HEK293 (cell line): ENCODE data around the gene LRP1B.

Experiments
- CTCF ChIA-PET: fragments of 350-600 bp; formaldehyde crosslinking; extraction: SDS; loops from one replicate; lab custom pipeline; 2021; ENCODE audit warnings: antibody characterized with exemption; lab: Yijun Ruan, JAX
- POLR2A ChIA-PET: fragments of 300-600 bp; formaldehyde crosslinking; extraction: SDS; loops from one replicate; lab custom pipeline; 2020; ENCODE audit warnings: antibody characterized with exemption, inconsistent platforms; lab: Yijun Ruan, JAX
- H3K27ac ChIP-seq: fragments of 200-500 bp; sonication (Bioruptor generic); 2 replicates; pipeline ENCODE4 v1.5.1; 2014; ENCODE audit warnings: low read depth, low read length, control low read depth, inconsistent platforms; ENCODE audit errors: extremely low read depth
- H3K36me3 ChIP-seq, 2 experiments: fragments of 200-500 bp in 1 of 2; sonication (Bioruptor generic) in 1 of 2; 1 replicate in 1 of 2; 2 replicates in 1 of 2; pipeline ENCODE4 v1.5.1; 2014 to 2017; ENCODE audit warnings: inconsistent platforms in 2 of 2, low read length in 2 of 2; ENCODE audit not compliant: control insufficient read depth in 2 of 2, insufficient read depth in 1 of 2
- H3K4me1 ChIP-seq: fragments of 200-500 bp; sonication (Bioruptor generic); 2 replicates; pipeline ENCODE4 v1.5.1; 2014; ENCODE audit warnings: mild to moderate bottlenecking, low read length, inconsistent platforms; ENCODE audit not compliant: control insufficient read depth, insufficient read depth
- H3K4me3 ChIP-seq: 2 replicates; pipeline ENCODE4 v1.5.1; 2011; ENCODE audit warnings: low read depth, mild to moderate bottlenecking, control low read depth, low read length, moderate library complexity
- H3K9me3 ChIP-seq: fragments of 200-500 bp; sonication (Bioruptor generic); 2 replicates; pipeline ENCODE4 v1.5.1; 2014; ENCODE audit warnings: low read depth, low read length, inconsistent platforms; ENCODE audit not compliant: control insufficient read depth, insufficient read depth
- BCL11B ChIP-seq: fragments of 450-650 bp; formaldehyde crosslinking; IDR thresholded peaks from 2 replicates; pipeline ENCODE4 v1.5.1; 2016; ENCODE audit warnings: low read depth, missing biosample characterization, missing genetic modification characterization
- EGR2 ChIP-seq: fragments of 450-650 bp; formaldehyde crosslinking; IDR thresholded peaks from 2 replicates; pipeline ENCODE4 v1.5.1; 2016; ENCODE audit warnings: low read depth, missing biosample characterization, missing genetic modification characterization
- GLI4 ChIP-seq: fragments of 450-650 bp; formaldehyde crosslinking; IDR thresholded peaks from 2 replicates; pipeline ENCODE4 v1.5.1; 2016; ENCODE audit warnings: missing biosample characterization, missing genetic modification characterization
- GLIS2 ChIP-seq: fragments of 450-650 bp; formaldehyde crosslinking; IDR thresholded peaks from 2 replicates; pipeline ENCODE4 v1.5.1; 2016; ENCODE audit warnings: missing biosample characterization, missing genetic modification characterization
- KLF9 ChIP-seq: fragments of 450-650 bp; formaldehyde crosslinking; IDR thresholded peaks from 2 replicates; pipeline ENCODE4 v1.5.1; 2016; ENCODE audit warnings: missing biosample characterization, missing genetic modification characterization, low read depth
- OVOL3 ChIP-seq: fragments of 450-650 bp; formaldehyde crosslinking; IDR thresholded peaks from 2 replicates; pipeline ENCODE4 v1.5.1; 2016; ENCODE audit warnings: missing biosample characterization, missing genetic modification characterization
- ZBTB17 ChIP-seq: fragments of 450-650 bp; formaldehyde crosslinking; IDR thresholded peaks from 2 replicates; pipeline ENCODE4 v1.5.1; 2016; ENCODE audit warnings: missing biosample characterization, missing genetic modification characterization
- ZFP3 ChIP-seq: fragments of 450-650 bp; formaldehyde crosslinking; IDR thresholded peaks from 2 replicates; pipeline ENCODE4 v1.5.1; 2016; ENCODE audit warnings: low read depth, missing biosample characterization, missing genetic modification characterization
- ZNF2 ChIP-seq: fragments of 450-650 bp; formaldehyde crosslinking; IDR thresholded peaks from 2 replicates; pipeline ENCODE4 v1.5.1; 2016; ENCODE audit warnings: missing biosample characterization, missing genetic modification characterization
- ZNF211 ChIP-seq: fragments of 450-650 bp; formaldehyde crosslinking; IDR thresholded peaks from 2 replicates; pipeline ENCODE4 v1.5.1; 2016; ENCODE audit warnings: low read depth, missing biosample characterization, missing genetic modification characterization
- ZNF266 ChIP-seq: fragments of 450-650 bp; formaldehyde crosslinking; IDR thresholded peaks from 2 replicates; pipeline ENCODE4 v1.5.1; 2016; ENCODE audit warnings: missing biosample characterization, missing genetic modification characterization, low read depth
- ZNF324 ChIP-seq: fragments of 450-650 bp; formaldehyde crosslinking; IDR thresholded peaks from 2 replicates; pipeline ENCODE4 v1.5.1; 2016; ENCODE audit warnings: missing biosample characterization, missing genetic modification characterization
- ZNF37A ChIP-seq: fragments of 450-650 bp; IDR thresholded peaks from 2 replicates; pipeline ENCODE4 v1.5.1; 2018; ENCODE audit warnings: missing biosample characterization, missing genetic modification characterization
- ZNF423 ChIP-seq: fragments of 450-650 bp; formaldehyde crosslinking; IDR thresholded peaks from 2 replicates; pipeline ENCODE4 v1.5.1; 2016; ENCODE audit warnings: missing biosample characterization, missing genetic modification characterization
- ZNF426 ChIP-seq: fragments of 450-650 bp; formaldehyde crosslinking; IDR thresholded peaks from 2 replicates; pipeline ENCODE4 v1.5.1; 2017; ENCODE audit warnings: missing biosample characterization, missing genetic modification characterization, mild to moderate bottlenecking, inconsistent platforms, moderate library complexity
- ZNF530 ChIP-seq: fragments of 450-650 bp; formaldehyde crosslinking; IDR thresholded peaks from 2 replicates; pipeline ENCODE4 v1.5.1; 2016; ENCODE audit warnings: low read depth, missing biosample characterization, missing genetic modification characterization
- ZNF548 ChIP-seq: fragments of 450-650 bp; formaldehyde crosslinking; IDR thresholded peaks from 2 replicates; pipeline ENCODE4 v1.5.1; 2016; ENCODE audit warnings: missing biosample characterization, missing genetic modification characterization
- ZNF830 ChIP-seq: fragments of 450-650 bp; IDR thresholded peaks from 2 replicates; pipeline ENCODE4 v1.5.0; 2018; ENCODE audit warnings: missing biosample characterization, missing genetic modification characterization, low read depth, mild to moderate bottlenecking, moderate library complexity
- TF ChIP-seq, protein P1 (sequence below): fragments of 450-650 bp; formaldehyde crosslinking; IDR thresholded peaks from 2 replicates; pipeline ENCODE4 v1.5.1; 2016; ENCODE audit warnings: missing biosample characterization, missing genetic modification characterization
- TF ChIP-seq, protein P2 (sequence below): fragments of 450-650 bp; formaldehyde crosslinking; IDR thresholded peaks from 2 replicates; pipeline ENCODE4 v1.5.1; 2016; ENCODE audit warnings: missing biosample characterization, missing genetic modification characterization
- TF ChIP-seq, protein P3 (sequence below): fragments of 450-650 bp; IDR thresholded peaks from 2 replicates; pipeline ENCODE4 v1.5.1; 2018; ENCODE audit warnings: missing biosample characterization, mild to moderate bottlenecking, missing genetic modification characterization
- TF ChIP-seq, protein P4 (sequence below): IDR thresholded peaks from 2 replicates; pipeline ENCODE4 v1.6.1; 2011; ENCODE audit warnings: mild to moderate bottlenecking, low read depth, low read length, borderline replicate concordance
- TF ChIP-seq, protein P5 (sequence below): fragments of 450-650 bp; formaldehyde crosslinking; IDR thresholded peaks from 2 replicates; pipeline ENCODE4 v1.5.1; 2016; ENCODE audit warnings: missing biosample characterization, missing genetic modification characterization, low read depth

Gene LRP1B

DNA sequence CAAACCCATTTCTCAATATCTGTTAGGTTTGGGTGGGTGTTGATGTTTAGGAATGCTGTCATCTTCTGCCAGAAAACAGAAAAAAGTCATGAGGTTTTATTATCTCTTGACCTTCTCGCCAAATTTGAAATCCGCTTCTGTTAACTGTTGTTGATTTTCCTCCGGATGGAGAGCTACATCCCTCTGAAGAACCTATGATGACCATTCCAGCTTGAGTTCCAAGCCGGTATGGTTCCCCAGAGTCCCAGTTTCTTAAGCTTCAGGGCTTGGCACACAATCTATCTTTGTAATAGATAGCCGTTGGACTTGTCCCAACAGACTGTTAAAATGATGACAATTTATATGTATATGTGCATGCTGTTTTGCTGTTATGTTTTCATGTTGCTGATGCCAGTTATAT is 1201.0 kb downstream of the LRP1B start (continued):
- TF ChIP-seq ZNF37A (tag by site-specific recombination): no peak
- TF ChIP-seq OVOL3 (tag by site-specific recombination): no peak
- TF ChIP-seq ZNF211 (tag by site-specific recombination): no peak
- TF ChIP-seq KLF9 (tag by site-specific recombination): no peak
- TF ChIP-seq, protein P1, sequence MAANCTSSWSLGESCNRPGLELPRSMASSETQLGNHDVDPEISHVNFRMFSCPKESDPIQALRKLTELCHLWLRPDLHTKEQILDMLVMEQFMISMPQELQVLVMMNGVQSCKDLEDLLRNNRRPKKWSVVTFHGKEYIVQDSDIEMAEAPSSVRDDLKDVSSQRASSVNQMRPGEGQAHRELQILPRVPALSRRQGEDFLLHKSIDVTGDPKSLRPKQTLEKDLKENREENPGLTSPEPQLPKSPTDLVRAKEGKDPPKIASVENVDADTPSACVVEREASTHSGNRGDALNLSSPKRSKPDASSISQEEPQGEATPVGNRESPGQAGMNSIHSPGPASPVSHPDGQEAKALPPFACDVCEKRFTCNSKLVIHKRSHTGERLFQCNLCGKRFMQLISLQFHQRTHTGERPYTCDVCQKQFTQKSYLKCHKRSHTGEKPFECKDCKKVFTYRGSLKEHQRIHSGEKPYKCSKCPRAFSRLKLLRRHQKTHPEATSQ (tag by site-specific recombination): no peak
- TF ChIP-seq ZFP3 (tag by site-specific recombination): no peak
- no peak for TF ChIP-seq ZNF426 (tag by site-specific recombination)

DNA sequence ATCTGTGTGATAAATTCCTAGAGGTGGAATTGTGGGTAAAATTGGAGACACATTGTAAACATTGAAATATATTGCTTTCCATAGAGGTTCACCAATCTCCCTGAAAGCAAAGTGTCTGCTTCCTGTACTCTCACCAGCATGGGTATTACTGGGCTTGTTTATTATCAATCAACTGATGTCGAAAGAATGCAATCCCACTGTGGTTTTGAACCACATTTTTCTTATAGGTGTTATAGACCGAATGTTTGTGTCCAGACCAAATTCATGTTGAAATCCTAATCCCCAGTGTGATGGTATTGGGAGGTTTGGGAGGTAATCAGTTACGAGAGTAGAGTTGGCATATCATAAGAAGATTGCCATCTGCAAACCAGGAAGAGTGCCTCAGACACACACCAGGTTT is 1212.4 kb downstream of the LRP1B start:
- TF ChIP-seq, protein P2, sequence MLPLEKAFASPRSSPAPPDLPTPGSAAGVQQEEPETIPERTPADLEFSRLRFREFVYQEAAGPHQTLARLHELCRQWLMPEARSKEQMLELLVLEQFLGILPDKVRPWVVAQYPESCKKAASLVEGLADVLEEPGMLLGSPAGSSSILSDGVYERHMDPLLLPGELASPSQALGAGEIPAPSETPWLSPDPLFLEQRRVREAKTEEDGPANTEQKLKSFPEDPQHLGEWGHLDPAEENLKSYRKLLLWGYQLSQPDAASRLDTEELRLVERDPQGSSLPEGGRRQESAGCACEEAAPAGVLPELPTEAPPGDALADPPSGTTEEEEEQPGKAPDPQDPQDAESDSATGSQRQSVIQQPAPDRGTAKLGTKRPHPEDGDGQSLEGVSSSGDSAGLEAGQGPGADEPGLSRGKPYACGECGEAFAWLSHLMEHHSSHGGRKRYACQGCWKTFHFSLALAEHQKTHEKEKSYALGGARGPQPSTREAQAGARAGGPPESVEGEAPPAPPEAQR (tag by site-specific recombination): no peak
- TF ChIP-seq, protein P3, sequence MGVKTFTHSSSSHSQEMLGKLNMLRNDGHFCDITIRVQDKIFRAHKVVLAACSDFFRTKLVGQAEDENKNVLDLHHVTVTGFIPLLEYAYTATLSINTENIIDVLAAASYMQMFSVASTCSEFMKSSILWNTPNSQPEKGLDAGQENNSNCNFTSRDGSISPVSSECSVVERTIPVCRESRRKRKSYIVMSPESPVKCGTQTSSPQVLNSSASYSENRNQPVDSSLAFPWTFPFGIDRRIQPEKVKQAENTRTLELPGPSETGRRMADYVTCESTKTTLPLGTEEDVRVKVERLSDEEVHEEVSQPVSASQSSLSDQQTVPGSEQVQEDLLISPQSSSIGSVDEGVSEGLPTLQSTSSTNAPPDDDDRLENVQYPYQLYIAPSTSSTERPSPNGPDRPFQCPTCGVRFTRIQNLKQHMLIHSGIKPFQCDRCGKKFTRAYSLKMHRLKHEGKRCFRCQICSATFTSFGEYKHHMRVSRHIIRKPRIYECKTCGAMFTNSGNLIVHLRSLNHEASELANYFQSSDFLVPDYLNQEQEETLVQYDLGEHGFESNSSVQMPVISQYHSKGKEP (tag by site-specific recombination): no peak
- no peak for TF ChIP-seq ZNF423
- no peak for TF ChIP-seq ZNF548
- TF ChIP-seq GLIS2 (tag by site-specific recombination): no peak
- no peak for TF ChIP-seq ZNF2 (tag by site-specific recombination)
- no peak for TF ChIP-seq ZNF830 (tag by site-specific recombination)
- TF ChIP-seq, protein P4, sequence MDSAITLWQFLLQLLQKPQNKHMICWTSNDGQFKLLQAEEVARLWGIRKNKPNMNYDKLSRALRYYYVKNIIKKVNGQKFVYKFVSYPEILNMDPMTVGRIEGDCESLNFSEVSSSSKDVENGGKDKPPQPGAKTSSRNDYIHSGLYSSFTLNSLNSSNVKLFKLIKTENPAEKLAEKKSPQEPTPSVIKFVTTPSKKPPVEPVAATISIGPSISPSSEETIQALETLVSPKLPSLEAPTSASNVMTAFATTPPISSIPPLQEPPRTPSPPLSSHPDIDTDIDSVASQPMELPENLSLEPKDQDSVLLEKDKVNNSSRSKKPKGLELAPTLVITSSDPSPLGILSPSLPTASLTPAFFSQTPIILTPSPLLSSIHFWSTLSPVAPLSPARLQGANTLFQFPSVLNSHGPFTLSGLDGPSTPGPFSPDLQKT: no peak
- no peak for TF ChIP-seq ZBTB17 (tag by site-specific recombination)
- CTCF ChIA-PET: no interaction called here
- Histone ChIP-seq H3K36me3 (no peaks in the 10 kb centered on the region), H3K9me3 (no peaks in the 10 kb centered on the region), H3K27ac (no peak overlapping the region), H3K4me1 (no peaks in the 10 kb centered on the region), H3K4me3 (no peak overlapping the region)
- POLR2A ChIA-PET: no interaction called here

DNA sequence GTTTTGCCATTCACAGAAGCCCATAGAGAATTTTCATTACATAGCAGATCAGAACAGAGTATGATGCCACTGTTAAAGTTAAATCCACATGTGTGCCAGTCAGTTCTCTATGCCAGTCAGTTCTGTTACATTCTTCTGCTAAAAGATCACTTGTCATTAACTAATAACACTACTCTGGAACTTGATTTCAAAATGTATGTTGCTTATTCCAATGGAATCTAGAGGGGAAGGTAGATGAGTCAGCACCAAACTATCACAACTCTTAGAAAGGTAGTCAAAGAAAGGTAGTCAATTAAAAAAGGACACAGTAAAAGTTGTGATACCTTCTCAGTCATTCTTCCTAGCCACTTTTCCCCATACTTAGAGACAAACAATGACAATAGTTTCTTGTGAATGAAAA is 1214.4 kb downstream of the LRP1B start:
- ChIA-PET POLR2A (no interaction called here), CTCF (interaction anchor here (0.8 kb wide), 1 partner anchor 1088 kb away, joined by 3 read pairs; no protein-coding TSS in a partner anchor)
- no peaks in the 10 kb centered on the region for H3K4me1 ChIP-seq
- H3K27ac ChIP-seq: no peak overlapping the region
- H3K9me3 ChIP-seq: no peaks in the 10 kb centered on the region
- H3K36me3 ChIP-seq: no peaks in the 10 kb centered on the region
- no peak overlapping the region for H3K4me3 ChIP-seq
- TF ChIP-seq ZNF324 (tag by site-specific recombination) (no peak), BCL11B (tag by site-specific recombination) (no peak), EGR2 (no peak), ZFP3 (tag by site-specific recombination) (no peak), ZNF830 (tag by site-specific recombination) (no peak), ZNF530 (tag by site-specific recombination) (no peak), ZNF266 (tag by site-specific recombination) (no peak), GLI4 (no peak)
- TF ChIP-seq, protein P4: no peak
- TF ChIP-seq, protein P5, sequence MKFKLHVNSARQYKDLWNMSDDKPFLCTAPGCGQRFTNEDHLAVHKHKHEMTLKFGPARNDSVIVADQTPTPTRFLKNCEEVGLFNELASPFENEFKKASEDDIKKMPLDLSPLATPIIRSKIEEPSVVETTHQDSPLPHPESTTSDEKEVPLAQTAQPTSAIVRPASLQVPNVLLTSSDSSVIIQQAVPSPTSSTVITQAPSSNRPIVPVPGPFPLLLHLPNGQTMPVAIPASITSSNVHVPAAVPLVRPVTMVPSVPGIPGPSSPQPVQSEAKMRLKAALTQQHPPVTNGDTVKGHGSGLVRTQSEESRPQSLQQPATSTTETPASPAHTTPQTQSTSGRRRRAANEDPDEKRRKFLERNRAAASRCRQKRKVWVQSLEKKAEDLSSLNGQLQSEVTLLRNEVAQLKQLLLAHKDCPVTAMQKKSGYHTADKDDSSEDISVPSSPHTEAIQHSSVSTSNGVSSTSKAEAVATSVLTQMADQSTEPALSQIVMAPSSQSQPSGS (tag by site-specific recombination): no peak
